HG03460 (cell line): ENCODE measurements around the gene GVQW3.
A peak's percentile ranks its signal among the peaks of the same experiment; 100 is the strongest.

ENCODE experiments used
- ATAC-seq: cut with Tn5 transposase; IDR thresholded peaks from one replicate; pipeline ENCODE4 v1.9.1; 2021; ENCODE audit not compliant: unreplicated experiment

Gene GVQW3

DNA sequence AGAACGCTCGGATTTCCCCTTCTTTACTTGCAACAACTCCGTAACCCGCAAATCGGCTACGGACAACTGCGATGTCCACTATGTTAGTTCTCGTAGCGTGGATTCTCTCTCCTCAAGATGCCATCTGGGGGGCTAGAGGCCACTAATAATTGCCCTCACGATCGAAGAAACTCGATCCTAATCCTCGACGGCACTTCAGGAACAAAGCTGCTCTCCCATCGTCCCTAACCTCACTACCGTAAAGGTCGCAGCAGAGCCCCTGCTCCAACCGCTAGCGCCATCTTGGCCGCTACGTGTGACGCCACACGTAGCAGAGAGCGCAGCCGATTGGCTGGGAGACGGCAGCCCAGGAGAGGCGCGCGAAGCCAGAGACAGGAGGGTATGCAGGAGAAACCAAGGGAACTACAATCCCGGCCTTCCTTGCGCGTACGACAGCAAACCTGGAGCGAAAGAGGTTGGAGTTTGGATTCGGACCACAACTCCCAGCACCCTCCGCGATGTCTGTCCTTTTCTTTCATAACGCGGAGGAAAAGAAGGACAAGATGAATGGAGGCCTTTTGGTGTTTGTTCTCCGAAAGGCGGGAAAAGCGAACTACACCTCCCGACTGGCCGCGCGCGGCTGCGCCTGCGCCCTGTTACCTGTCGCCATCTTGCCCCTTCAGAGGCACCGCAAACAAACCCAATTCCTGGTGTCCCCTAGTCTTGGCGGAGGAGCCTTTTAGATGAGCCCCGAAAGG lies 63.4 kb downstream of the GVQW3 start, which contains the start of gene EMSY:
EMSY (plus strand) TSS at position 635 of the 737 bp plus-strand sequence. CDS start 1,921 bp downstream, outside the sequence.
- peak; percentile 86 for ATAC-seq

DNA sequence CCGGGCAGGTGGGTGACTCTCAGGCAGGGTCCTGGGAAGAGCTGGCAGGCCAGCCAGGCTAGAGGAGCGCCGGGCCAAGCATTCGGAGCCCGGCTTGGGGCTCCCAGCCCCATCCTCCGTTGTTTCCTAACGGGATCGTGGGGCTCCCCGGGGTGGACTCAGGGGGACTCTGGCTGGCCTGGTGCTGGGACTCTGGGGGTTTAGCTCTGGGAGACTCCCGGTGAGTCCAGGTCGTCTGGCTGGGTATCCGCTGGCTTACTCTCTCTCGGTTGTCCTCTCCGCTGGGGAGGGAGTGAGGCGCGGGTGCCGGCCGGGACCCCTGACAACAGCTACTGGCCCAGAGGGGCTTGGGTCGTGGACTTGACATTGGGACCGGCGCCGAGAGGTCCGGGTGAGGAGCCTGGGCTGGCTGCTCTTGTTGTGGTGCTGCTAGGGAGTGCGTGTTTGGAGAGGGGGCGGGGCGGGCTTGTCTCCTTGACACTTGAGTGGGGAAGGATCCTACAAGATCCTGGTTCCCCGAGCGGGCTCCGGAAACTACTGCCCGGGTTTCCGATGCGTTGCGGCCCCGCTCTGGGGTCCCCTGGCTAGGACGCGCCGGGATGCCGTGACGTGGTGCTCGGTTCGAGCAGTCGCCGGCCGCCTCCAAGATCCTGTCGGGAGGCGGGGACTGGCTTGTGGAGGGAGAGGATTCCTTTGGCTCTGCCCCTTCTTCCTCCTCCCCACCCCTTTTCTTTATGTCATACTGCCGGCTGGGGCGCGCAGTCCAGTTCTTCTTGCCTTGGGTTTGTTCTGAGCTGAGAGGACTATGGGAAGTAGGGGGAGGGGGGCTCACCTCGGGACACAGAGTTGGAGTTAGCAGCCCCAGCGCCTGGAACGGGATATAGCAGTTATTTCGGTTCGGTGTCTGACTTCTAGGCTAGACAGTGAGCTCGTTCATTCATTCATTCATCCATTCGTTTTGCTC lies 64.3 kb downstream of the GVQW3 start:
- peak; percentile 32 for ATAC-seq

DNA sequence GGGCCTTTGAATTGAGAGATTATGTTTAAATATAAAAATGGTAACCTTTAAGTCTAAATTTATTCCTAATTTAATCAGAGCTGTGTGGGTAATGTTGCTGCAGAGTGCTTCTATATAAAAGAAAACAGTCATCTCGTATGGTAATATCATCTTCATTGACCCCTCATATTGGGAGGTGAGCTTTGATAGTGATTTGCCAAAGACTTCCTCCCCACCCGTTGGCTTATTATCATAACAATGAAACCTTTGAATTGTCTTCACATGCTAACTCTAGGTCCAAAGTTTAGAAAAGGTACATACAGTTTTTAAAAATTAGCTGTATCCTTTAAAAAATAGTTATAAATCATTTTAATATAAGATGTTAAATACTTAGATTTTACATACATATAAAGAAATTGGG lies 67.4 kb downstream of the GVQW3 start:
- ATAC-seq = no peak

DNA sequence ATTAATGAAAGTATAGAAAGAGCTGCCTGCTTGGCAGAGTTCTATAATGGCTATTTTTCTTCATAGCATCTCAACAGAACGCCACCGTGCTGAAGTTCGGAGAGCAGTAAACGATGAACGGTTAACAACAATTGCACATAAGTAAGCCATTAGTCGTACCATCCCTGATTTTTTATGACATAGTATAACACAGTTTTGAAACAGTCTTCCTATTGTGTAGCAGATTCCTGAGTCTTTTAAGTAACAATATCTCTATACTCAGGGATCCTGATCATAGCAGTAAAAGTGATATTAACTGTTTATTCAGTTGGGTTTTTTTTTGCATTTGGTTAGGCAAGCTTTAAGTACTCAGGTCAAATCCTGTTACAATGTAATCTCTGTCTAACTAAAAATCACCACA lies 72.1 kb downstream of the GVQW3 start:
- ATAC-seq = no peak

DNA sequence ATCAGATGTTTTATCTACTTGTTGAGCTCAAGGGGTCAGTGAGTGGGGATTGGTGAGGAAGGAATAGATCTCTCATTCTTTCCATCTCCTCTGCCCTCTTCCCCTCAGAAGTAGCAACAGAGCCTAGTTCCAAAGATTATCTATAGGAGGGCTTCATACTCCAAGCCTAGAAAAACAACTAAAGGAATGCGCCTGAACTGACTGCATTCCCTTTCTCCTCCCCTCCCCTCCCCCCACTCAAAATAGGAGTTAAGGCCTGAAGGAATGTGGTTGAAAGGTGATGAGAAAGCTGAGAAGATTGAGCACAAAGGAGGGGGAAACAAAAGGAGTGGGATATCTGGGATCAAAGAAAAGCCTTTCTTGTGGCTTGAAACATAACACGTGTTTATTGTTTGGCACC lies 74.2 kb downstream of the GVQW3 start:
- ATAC-seq = no peak

DNA sequence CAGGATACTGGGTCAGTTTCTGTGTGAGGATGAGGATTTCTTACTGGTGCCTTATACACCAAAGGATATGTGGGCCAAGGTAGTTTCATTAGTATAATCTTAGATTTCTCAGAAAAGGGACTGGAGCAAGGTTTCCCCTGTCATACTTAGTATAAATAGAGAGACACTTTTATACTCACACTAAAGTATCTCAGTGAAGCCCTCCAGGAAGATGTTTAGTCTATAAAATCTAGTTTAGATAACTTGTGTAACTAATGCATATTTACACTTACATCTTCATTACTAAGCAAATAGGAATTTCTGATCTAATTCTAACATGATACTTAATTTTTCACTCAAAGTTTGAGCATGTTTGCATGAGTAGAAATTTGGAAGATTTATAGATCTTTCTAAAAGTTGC lies 74.8 kb downstream of the GVQW3 start:
- no peak for ATAC-seq

DNA sequence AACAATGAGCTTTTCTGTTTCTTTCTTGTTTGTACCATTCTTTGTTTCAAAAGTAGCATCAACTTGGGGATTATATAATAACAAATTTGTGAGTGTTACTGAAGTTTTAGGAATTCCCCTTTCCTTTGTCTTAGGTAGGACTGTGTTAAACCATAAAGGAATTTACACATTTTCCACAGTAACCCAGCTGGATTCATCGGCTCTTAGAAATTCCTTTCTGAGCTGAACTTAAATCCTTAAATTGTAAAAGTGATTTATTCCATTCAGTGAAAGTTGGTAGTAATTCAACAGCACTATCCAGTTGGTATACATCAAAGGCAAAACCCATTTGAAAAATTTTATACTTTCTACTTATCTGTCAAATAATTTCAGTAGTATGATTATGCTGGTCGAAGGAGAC lies 75.4 kb downstream of the GVQW3 start:
- no peak for ATAC-seq
